HUDEP-2 (cell line): ENCODE results near the gene TUBA1A.
"Not testable (repeated sequence)": the region's sequence is repeated elsewhere in the genome, so short reads cannot be mapped to it uniquely, and the experiment has no call there.

Experiments
- DNase-seq, 76 experiments: peaks; one replicate each; lab custom pipeline; 2025; ENCODE audit not compliant: unreplicated experiment in 76 of 76; lab: John Stamatoyannopoulos, UW

The TUBA1A gene

DNA sequence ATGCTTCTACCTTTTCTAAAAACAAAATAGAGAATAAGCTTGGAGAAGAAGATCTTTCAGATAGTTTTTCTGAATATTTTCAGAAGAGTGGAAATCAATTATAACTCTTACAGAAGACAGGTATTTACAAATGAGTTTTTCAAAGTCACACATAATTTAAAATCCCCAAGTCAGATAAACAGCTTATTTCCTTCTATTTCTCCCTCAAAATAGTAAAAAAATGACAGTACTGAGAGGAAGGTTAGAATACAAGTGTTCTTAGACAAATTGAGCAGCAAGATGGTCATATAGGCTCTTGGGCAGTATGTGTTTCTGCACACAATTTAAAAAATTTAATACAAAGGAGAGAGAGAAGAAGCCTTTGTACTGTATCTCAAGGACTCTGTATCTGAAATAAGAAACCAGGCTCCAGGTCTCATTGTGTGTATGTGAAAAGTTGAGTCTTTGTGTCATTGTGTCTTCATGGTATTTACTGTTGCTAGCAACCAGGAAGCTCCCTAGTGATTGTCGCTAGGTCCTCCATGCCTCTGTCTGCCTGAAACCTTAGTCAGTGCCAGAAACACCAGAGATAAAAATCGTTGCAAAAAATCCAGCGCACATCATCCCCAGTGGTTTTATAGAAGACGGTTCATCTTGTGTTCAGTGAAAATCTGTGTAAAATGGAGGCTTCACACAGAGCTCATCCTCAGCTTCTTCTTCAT lies 12.9 kb upstream of the TUBA1A start:
- peak in 12 of 76 experiments; percentile 5 to 37 (median 15) for DNase-seq

DNA sequence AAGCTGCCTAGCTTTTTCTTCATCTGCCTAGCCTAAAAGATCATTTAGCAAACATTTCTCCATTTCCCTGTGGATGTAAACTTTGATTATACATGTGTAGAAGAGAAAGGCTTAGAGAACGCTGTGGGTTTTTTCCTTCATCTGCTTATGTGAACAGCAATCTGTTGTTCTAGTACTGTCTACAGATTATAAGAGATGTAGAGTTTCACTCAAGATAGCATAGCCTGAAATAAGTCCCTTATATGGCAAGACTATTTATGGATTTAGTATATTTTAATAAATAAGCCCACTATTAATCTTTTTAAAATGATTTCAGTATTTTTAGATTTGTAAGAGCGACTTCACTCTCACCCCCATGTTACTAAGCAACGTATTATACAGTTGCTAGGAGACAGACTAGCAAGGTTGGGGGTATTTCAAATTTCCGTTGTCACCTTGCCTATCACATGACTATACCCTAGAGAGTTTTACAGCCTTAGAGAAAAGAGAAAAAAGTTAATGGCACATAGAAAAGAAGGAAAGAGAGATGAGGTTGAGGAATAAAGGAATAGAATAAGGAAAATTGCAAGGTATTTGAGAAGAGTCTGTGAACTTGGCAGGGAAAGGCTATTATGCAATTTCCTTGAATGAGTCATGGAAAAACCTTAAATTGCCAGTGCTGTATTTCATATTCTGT lies 12.2 kb upstream of the TUBA1A start:
- DNase-seq = peak in 14 of 76 experiments; percentile 7 to 54 (median 29)

DNA sequence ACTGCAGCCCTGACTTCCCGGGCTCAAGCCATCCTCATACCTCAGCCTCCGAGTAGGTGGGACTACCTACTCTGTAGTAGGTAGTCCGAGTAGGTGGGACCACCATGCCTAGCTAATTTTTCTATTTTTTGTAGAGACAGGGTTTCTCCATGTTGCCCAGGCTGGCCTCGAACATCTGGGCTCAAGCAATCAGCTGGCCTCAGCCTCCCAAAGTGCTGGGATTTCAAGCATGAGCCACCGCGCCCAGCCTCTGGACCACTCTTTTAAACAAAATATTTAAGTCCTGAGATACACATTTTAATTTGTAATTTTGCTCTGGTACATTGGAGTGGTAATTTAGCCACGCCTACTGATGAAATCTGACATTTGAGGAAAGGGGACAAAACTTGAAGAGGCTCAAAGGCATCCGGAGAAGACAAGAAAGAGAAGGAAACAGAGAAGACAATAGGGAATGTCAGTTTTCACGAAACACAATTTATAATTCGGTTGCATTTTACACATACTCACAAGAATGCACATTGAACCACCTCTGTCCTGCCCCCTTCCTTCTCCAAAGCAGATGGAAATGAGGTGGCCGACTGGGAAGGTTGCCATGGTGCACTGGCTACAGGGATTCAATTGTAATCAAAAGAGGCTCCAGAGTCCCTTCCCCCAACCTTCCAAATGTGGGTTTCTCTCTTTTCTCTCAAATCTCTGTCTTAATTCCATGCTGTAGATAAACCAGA lies 9.7 kb upstream of the TUBA1A start:
- DNase-seq = no peak

DNA sequence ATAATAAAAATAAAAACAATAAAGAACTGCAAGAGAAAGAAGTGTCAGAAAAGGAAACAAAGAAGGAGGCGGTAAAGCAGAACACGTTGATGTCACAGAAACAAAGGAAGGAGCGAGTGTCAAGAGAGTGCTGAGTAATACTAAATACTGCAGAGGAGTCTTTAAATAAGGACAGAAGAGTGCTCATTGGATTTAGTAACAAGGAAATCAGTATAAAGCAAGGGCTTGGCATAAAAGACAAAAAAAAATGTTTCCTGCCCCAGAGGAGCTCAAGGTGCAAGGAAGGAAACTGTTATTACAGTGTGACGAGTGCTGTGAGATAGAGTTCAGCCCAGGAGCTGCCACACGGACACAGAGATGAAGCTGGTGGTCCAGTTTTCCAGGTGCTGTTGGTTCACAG lies 8.4 kb upstream of the TUBA1A start:
- no peak for DNase-seq

DNA sequence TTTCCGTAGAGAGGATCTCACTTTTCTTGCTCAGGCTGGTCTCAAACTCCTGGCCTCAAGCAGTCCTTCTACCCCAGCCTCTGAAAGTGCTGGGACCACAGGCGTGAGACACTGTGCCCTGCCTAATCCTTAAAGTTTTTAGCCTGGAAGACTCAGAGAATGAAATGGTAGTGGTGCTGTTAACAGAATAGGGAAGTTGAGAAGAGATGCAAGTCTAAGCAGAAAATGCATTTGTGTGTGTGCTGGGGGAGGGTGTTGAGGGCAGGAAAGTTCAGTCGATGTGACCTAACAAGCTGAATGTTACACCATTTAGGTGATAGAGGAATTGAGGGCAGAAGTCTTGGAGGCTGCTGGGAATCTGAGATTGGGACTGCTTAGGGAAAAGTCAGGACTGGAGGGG lies 6.9 kb upstream of the TUBA1A start:
- DNase-seq = no peak

DNA sequence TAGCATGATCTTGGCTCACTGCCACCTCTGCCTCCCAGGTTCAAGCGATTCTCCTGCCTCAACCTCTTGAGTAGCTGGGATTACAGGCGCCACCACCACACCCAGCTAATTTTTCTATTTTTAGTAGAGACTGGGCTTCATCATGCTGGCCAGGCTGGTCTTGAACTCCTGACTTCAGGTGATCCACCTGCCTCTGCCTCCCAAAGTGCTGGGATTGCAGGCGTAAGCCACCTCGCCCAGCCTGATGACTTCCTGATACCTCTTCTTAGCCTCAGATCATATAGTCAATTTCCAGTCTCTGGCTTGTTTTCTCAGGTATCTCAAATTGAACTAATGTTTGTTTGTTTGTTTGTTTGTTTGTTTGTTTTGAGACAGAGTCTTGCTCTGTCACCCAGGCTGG lies 4.9 kb upstream of the TUBA1A start:
- not testable (repeated sequence) for DNase-seq

DNA sequence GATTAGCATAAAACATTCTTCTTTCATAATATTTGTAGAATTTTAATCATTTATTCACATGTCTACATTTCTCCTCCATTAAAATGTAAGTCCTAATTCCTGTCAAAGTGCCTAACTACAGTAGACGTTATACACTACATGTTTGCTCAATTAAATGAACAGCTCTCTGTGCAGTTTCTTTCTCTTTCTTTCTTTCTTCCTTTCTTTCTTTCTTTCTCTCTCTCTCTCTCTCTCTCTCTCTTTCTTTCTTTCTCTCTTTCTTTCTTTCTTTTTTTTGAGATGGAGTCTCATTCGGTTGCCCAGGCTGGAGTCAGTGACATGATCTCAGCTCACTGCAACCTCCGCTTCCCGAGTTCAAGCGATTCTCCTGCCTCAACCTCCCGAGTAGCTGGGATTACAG lies 2.6 kb upstream of the TUBA1A start:
- not testable (repeated sequence) for DNase-seq

DNA sequence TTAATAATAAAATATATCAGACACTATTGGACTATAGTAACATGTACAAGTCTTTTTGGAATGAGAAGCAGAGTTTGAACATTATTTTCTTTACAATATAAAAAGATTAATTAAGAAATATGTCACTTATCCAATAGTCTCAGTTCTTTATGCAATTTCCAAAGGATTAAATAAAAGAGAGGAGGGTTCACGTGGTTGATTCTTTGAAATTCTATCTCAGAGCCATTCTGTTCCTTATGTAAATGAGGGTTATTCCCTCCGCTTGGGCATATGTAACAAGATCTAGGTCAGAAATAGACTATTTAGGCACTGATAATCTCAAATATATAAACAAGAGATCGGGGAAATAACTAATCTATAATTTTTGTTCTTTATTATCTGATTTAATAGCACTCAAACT lies 2.1 kb upstream of the TUBA1A start:
- no peak for DNase-seq

DNA sequence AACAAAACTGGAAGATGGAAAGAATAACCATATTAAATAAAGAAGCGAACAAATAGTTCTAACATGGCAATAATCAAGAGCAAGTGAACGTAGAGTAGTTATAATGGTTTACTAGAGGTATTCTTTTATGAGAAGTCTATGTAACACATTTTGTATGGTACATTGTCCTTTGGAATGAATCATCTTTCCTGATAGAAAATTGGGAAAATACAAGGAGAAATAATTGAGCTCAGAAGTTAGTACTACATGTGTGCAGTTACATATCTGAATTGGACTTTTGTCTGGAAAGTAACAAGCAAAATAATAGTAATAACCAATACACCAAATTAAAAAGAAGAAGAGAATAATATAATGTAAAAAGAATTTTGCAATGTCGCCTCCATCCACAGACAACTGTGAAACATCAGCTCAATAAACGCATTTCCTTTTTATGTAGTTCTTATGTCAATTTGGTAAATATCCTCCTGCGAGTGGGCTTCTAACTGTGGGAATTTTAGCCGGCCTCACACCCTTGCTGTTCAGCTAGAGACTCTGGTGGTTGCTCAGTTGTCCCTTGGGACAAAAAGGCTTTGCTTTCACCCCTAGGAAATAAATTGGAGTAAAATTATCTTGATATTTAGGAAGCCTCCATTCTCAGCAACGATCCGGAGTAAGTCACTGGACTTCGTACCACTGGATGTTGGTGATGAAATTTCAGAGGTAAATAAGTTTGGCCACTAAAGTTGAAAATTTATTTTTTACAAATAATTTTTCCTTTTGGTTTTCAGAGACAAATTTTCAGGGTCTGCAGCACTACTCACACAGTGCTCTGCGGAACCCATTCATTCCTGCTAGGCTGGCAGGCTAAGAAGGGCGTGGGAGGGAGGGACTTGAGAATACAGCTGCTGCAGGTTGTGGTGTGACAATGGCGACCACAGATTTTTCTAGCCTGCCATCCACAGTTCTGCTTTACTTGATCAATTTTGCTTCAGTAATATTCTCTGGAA lies 1.1 kb upstream of the TUBA1A start:
- no peak for DNase-seq

DNA sequence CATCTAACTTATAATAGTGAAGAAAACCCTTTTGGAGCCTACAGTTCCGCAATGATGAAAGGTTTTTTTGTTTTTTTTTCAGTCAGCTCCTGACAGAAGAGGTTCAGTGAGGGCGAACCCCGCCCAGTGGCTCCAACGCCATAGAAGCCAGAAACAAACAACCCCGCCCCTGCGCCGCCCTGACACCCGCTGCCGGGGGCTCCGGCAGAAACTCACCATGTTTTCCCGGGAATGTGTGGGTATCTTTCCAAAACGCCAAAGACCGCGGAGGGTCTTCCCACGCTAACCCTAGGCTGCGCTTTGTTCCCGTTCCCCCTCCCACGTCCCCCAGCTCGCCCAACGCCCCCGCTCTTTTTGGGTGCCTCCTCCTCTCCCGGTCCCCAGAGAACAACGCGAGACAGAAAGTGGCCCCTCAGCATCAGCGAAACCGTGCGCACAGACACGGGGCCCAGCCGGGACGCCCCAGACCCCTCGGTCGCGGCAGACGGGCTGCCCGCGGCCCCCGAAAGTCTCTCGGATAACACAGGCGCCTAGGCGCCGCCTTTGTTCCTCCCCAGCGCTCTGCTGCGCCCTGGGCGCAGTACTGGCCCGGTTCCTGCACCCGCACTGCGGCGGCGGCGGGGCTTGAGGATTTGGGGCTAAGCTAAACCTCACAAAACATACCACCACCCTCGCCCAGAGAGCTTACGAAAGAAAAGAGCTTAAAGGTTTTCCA lies 522 bp downstream of the TUBA1A start:
- peak in 72 of 76 experiments; percentile 20 to 91 (median 61) for DNase-seq

DNA sequence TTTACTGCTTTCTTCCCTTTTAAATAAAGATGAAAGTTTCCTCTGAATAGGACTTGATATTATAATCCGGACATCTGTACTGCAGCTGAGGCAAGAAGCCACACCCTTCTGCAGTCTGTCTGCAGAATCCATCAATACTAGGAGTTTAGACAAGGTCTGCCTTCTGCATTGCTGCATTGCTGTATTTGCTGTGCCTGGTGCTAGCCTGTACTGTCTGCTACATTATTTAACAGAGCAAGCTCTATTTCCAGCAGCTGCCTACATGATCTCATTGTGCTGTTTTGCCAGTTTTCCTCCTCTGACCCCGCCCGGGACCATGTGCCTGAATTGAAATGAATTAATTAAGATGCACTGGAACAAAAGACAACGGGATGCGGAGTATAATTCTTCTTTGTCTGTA lies 1.7 kb downstream of the TUBA1A start:
- peak in 3 of 76 experiments; percentile 2 to 7 (median 4) for DNase-seq

DNA sequence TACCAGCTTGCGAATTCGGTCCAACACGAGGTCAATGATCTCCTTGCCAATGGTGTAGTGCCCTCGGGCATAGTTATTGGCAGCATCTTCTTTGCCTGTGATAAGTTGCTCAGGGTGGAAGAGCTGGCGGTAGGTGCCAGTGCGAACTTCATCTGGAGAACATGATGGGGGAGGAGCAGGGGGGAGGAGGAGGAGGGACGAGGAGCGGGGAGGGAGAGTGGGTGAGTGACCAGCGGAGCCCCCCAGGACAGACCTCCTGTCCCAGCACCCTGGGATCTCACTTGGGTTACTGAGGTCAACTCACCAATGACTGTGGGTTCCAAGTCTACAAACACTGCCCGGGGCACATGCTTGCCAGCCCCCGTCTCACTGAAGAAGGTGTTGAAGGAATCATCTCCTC lies 2.6 kb downstream of the TUBA1A start:
- DNase-seq = not testable (repeated sequence)

DNA sequence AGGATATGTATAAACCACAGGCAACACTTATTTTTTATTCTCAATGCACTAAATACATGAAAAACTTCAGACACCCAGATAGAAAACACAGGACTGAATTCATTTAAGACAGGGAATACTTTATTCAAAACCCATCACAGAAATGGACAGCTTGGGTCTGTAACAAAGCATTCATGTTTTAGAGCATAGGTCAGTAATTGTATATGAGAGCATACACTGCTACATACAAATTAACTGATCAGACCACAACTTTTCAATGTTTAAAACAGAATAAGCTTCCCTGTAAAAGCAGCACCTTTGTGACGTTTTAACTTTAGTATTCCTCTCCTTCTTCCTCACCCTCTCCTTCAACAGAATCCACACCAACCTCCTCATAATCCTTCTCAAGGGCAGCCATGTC lies 4.2 kb downstream of the TUBA1A start:
- not testable (repeated sequence) for DNase-seq

DNA sequence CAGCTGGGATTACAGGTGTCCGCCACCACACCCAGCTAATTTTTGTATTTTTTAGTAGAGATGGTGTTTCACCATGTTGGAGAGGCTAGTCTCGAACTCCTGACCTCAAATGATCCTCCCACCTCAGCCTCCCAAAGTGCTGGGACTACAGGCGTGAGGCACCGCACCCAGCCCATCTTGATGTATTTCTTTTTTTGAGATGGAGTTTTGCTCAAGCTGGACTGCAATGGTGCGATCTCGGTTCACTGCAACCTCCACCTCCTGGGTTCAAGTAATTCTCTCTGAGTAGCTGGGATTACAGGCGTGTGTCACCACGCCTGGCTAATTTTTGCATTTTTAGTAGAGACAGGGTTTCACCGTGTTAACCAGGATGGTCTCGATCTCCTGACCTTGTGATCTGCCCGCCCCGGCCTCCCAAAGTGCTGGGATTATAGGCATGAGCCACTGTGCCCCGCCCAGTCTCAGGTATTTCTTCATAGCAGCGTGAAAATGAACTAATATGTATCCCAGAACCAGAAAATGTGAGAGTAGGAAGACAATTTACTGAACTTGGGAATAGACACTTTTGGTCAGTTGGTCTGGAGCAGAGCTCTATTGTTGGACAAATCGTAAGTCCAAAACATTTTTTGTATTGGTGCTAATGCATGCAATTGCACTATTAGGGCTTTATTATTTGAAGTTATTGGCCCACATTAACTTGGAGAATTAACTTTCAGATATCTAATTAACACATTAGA lies 5.5 kb downstream of the TUBA1A start:
- not testable (repeated sequence) for DNase-seq

DNA sequence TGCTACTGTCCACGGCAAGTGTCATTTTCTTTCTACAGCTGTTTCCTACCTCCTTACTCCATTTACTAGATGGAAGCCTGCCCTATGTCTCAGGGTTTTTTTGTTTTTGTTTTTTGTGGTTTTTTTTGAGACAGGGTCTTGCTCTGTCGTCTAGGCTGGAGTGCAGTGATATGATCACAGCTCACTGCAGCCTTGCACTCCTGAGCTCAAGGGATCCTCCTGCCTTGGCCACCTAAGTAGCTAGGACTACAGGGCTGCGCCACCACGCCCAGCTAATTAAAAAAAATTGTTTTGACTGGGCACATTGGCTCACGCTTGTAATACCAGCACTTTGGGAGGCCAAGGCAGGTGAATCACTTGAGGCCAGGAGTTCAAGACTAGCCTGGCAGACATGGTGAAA lies 14.7 kb downstream of the TUBA1A start:
- DNase-seq = no peak

DNA sequence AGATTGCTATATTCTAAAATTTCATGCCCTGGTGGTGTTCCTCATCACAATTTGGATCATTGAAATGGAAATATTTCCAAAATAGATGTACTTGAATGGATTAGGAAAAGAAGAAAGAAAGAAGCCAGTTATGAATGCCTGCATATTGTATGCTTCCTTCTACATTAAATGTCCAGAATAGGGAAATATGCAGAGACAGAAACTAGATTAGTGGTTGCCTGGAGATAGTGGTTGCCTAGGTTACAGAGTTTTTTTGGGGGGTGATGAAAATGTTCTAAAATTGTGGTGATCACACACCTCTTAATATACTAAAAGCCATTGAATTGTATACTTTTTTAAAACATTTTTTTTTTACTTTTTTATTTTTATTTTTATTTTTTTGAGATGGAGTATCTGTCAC lies 18.0 kb downstream of the TUBA1A start:
- no peak for DNase-seq

DNA sequence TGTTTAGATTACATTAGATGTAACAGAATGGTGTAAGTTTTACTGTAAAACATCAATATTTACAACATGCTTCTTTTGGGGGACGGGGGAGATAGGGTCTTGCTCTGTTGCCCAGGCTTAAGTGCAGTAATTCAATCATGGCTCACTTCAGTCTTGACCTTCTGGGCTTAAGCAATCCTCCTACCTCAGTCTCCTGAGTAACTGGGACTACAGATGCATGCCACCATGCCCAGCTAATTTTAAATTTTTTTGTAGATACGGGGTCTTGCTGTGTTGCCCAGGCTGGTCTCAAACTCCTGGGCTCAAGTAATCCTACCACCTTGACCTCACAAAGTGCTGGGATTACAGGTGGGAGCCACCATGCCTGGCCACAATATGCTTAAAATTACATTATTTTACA lies 23.8 kb downstream of the TUBA1A start:
- DNase-seq = no peak

DNA sequence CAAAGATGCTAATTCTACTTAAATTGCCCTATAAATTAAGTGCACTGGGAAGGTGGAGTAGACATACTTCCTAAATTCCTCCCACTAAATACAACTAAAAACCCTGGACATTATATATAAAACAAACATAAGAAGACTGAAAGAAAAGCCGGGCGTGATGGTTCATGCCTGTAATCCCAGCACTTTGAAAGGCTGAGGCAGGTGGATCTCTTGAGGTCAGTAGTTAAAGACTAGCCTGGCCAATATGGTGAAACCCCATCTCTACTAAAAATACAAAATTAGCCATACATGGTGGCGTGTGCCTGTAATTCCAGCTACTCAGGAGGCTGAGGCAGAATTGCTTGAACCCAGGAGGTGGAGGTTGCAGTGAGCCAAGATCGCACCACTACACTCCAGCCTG lies 27.0 kb downstream of the TUBA1A start:
- DNase-seq = not testable (repeated sequence)

DNA sequence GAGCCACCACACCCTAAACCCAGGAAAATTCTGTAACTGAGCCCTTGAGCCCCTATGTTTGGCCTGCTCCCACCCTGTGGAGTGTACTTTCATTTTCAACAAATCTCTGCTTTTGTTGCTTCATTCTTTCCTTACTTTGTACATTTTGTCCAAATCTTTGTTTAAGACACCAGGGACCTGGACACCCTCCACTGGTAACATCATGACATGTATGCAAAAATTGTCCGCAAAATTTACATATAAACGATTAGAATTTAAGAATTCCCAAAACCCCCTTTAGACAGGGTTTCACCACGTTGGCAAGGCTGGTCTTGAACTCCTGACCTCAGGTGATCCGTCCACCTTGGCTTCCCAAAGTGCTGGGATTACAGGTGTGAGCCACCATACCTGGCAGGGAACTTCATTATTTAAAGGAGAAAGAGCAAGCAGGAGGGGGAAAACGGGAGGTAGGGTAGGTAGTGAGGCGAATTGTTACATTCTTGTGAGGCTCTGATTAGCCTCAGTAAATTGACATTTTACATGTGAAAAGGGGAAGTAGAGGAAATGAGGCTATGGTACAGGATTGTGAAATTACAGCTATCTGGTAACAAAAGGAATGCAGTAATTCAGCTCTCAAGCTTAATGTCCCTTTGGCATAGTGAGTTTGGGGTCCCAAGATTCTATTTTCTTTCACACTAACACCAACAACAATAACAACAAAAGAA lies 27.6 kb downstream of the TUBA1A start:
- DNase-seq = no peak
